ENCODE data around the gene SUSD3. TPM values are rescaled to one million over a fixed set of nuclear protein-coding genes. Genes with fewer than 3 reads are reported as not detected.
"Not testable (repeated sequence)": the region's sequence is repeated elsewhere in the genome, so short reads cannot be mapped to it uniquely, and the experiment has no call there.

SUSD3 gene
- total and polyA plus RNA-seq, 2 donors from 2014 or later = 12.2 to 34.6 TPM

DNA sequence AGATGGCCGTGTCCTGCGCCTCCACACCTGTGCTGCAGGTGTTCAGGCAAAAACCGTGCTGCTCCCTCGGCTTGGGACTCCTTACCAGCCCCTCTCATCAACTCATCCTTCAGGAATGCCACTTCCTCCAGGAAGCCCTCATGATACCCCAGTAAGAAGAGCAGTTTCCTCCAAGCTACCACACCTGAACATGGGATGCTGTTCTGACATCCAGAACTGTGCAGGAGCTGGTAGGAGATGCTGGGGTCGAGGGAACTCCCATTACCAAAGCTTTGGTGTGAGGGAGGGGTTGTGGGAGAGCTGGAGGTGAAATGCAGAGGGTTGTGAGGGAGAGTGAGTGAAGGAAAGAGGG lies 56.5 kb downstream of the SUSD3 start:
- H3K27ac ChIP-seq (ENCODE audit: low read depth in 2 of 2, low read length in 2 of 2) = no peak overlapping the region
- DNase-seq (peak in 2 of 5 donors; percentile 5 to 7), FAIRE-seq (no peak)
- H3K4me3 ChIP-seq (ENCODE audit: low read length in 3 of 3) = no peak overlapping the region
- no peaks in the 10 kb centered on the region for H3K27me3 ChIP-seq (ENCODE audit: control insufficient read depth, insufficient read depth, low read length)
- no peak for TF ChIP-seq CTCF (IDR thresholded peaks at IDR 0.05; ENCODE audit: borderline replicate concordance, extremely low read depth, insufficient read depth)
- no peaks in the 10 kb centered on the region for H3K9me3 ChIP-seq (ENCODE audit: control insufficient read depth in 2 of 3, insufficient read depth in 1 of 3, low read length in 3 of 3)
- H3K9ac ChIP-seq (ENCODE audit: low read length in 3 of 3) = no peak overlapping the region
- H3K4me1 ChIP-seq (ENCODE audit: control insufficient read depth in 2 of 3, insufficient read depth in 2 of 3, low read depth in 1 of 3, low read length in 3 of 3) = peaks cover 0 to 16% (median 10%) of the 10 kb centered on the region in 3 donors
- intact Hi-C loops (cut with DNase I) = no loop called here
- peaks cover 0 to 8% (median 0%) of the 10 kb centered on the region in 3 donors for H3K36me3 ChIP-seq (ENCODE audit: control insufficient read depth in 2 of 3, insufficient read depth in 3 of 3, low read length in 3 of 3)

GRCh38 chr9:93115486-93116071 lies 57.1 kb downstream of the SUSD3 start:
- DNase-seq (peak in 2 of 5 donors; percentile 8 to 43), FAIRE-seq (no peak)
- Histone ChIP-seq H3K9ac (ENCODE audit: low read length in 3 of 3) (no peak overlapping the region), H3K9me3 (ENCODE audit: control insufficient read depth in 2 of 3, insufficient read depth in 1 of 3, low read length in 3 of 3) (no peaks in the 10 kb centered on the region), H3K4me3 (ENCODE audit: low read length in 3 of 3) (no peak overlapping the region), H3K36me3 (ENCODE audit: control insufficient read depth in 2 of 3, insufficient read depth in 3 of 3, low read length in 3 of 3) (peaks cover 0 to 8% (median 0%) of the 10 kb centered on the region in 3 donors), H3K27me3 (ENCODE audit: control insufficient read depth, insufficient read depth, low read length) (no peaks in the 10 kb centered on the region), H3K27ac (ENCODE audit: low read depth in 2 of 2, low read length in 2 of 2) (no peak overlapping the region), H3K4me1 (ENCODE audit: control insufficient read depth in 2 of 3, insufficient read depth in 2 of 3, low read depth in 1 of 3, low read length in 3 of 3) (peaks cover 0 to 17% (median 10%) of the 10 kb centered on the region in 3 donors)
- intact Hi-C loops (cut with DNase I) = no loop called here
- no peak for TF ChIP-seq CTCF (IDR thresholded peaks at IDR 0.05; ENCODE audit: borderline replicate concordance, extremely low read depth, insufficient read depth)

- intact Hi-C loops (cut with DNase I) = no loop called here
- FAIRE-seq (no peak), DNase-seq (peak; percentile 25 to 89 (median 54))
- no peak for TF ChIP-seq CTCF (IDR thresholded peaks at IDR 0.05; ENCODE audit: borderline replicate concordance, extremely low read depth, insufficient read depth)
- H3K4me1 ChIP-seq (ENCODE audit: control insufficient read depth in 2 of 3, insufficient read depth in 2 of 3, low read depth in 1 of 3, low read length in 3 of 3) = peaks cover 0 to 17% (median 10%) of the 10 kb centered on the region in 3 donors
- H3K9me3 ChIP-seq (ENCODE audit: control insufficient read depth in 2 of 3, insufficient read depth in 1 of 3, low read length in 3 of 3) = no peaks in the 10 kb centered on the region
- peak overlapping the region in 2 of 3 donors; percentile 17 to 34 for H3K9ac ChIP-seq (ENCODE audit: low read length in 3 of 3)
- peak overlapping the region; percentile 76 to 91 for H3K27ac ChIP-seq (ENCODE audit: low read depth in 2 of 2, low read length in 2 of 2)
- peaks cover 0 to 12% (median 0%) of the 10 kb centered on the region in 3 donors for H3K36me3 ChIP-seq (ENCODE audit: control insufficient read depth in 2 of 3, insufficient read depth in 3 of 3, low read length in 3 of 3)
- no peaks in the 10 kb centered on the region for H3K27me3 ChIP-seq (ENCODE audit: control insufficient read depth, insufficient read depth, low read length)
- no peak overlapping the region for H3K4me3 ChIP-seq (ENCODE audit: low read length in 3 of 3)
These were observed 57.8 kb downstream of the SUSD3 start for GRCh38 chr9:93116072-93116961.

- H3K4me3 ChIP-seq (ENCODE audit: low read length in 3 of 3); H3K9ac ChIP-seq (ENCODE audit: low read length in 3 of 3); H3K9me3 ChIP-seq (ENCODE audit: control insufficient read depth in 2 of 3, insufficient read depth in 1 of 3, low read length in 3 of 3); H3K27ac ChIP-seq (ENCODE audit: low read depth in 2 of 2, low read length in 2 of 2); H3K27me3 ChIP-seq (ENCODE audit: control insufficient read depth, insufficient read depth, low read length); intact Hi-C loops (cut with DNase I); FAIRE-seq: not testable (repeated sequence)
- peaks cover 0 to 16% (median 0%) of the 10 kb centered on the region in 3 donors for H3K36me3 ChIP-seq (ENCODE audit: control insufficient read depth in 2 of 3, insufficient read depth in 3 of 3, low read length in 3 of 3)
- H3K4me1 ChIP-seq (ENCODE audit: control insufficient read depth in 2 of 3, insufficient read depth in 2 of 3, low read depth in 1 of 3, low read length in 3 of 3) = peaks cover 0 to 17% (median 10%) of the 10 kb centered on the region in 3 donors
- peak in 1 of 5 donors; percentile 31 for DNase-seq
These were observed 59.0 kb downstream of the SUSD3 start for GRCh38 chr9:93117521-93117920.

Data from kidney (tissue), 14 donors.